ENCODE data around the gene MMP24.
"Not testable (repeated sequence)": the region's sequence is repeated elsewhere in the genome, so short reads cannot be mapped to it uniquely, and the experiment has no call there.

MMP24 gene

DNA sequence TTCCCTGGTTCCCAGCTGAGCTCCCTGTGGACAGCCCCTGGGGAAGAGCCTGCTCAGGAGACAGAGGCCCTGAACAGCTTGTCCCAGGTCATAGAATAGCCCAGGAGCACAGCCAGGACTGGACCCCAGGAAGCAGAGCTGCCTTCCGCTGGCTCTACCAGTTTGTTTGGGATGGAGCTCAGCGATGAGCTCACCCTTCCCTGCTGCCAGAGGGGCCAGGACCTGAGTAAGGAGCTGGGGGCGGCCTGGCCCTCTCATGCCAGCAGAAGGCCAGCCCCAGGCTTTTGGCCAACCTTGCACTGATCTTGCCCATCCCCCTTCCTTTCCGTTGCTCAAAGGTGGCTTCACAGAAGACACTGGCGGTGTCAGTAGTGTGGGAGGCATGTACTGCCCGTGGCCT lies 33.9 kb downstream of the MMP24 start:
- no peak for DNase-seq (ENCODE audit: low read depth)

DNA sequence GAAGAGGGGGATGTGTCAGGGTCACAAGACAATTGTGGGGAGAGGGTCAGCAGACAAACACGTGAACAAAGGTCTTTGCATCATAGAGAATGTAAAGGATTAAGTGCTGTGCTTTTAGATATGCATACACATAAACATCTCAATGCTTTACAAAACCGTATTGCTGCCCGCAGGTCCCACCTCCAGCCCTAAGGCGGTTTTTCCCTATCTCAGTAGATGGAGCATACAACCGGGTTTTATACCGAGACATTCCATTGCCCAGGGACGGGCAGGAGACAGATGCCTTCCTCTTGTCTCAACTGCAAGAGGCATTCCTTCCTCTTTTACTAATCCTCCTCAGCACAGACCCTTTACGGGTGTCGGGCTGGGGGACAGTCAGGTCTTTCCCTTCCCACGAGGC lies 35.8 kb downstream of the MMP24 start:
- DNase-seq (ENCODE audit: low read depth) = not testable (repeated sequence)

DNA sequence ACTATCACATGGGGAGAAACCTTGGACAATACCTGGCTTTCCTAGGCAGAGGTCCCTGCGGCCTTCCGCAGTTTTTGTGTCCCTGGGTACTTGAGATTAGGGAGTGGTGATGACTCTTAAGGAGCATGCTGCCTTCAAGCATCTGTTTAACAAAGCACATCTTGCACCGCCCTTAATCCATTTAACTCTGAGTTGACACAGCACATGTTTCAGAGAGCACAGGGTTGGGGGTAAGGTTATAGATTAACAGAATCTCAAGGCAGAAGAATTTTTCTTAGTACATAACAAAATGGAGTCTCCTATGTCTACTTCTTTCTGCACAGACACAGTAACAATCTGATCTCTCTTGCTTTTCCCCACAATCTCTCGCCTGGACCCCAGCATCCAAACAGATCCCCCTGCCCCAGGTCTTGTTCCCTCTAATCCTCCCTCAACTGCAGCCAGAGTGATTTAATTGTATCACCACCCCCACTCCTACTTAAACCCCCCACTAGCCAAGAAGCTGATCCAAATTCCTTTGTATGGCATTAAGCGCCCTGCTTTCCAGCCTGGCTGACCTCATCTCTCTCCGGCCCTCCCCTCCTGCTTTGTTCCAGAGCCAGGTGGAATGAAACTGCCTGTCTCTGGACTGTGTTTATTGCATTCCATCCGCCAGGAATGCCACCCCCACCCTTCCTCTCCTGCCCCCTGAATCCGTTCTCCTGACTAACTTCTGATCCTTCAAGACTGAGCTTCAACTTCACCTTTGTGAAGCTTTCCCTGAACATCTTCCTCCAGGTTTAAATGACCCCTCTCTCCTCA lies 36.4 kb downstream of the MMP24 start:
- DNase-seq (ENCODE audit: low read depth) = not testable (repeated sequence)

DNA sequence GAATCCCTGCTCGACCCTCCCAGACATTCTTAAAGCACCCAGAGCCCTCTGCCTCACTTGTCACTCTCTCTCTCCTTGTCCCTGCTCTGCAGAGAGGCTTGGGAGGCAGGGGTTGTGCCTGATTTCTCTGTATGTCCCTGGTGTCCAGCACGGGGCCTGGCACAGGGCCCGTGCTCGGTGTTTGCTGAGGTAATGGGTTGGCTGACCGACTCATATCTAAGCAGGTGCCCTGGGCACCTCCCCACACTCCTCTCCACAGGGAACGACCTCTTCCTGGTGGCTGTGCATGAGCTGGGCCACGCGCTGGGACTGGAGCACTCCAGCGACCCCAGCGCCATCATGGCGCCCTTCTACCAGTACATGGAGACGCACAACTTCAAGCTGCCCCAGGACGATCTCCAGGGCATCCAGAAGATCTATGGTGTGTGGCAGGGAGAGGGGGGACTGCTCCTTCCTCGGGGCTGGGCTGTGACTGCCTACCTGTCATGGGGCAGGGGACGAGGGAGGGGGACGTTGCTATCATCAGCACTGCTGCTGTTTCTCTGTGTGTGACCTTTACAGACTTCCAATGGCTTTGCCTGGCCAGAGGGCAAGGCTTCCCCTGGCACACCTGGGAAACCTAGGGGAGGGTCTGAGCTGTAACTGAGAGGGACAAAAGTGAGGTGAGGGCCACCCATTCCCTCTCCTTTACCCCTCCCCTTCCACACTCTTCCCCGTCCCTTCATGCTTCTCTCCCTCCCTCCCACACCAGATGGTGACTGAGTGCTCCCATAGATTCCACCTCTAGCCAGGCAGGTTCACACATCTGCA lies 37.2 kb downstream of the MMP24 start:
- no peak for DNase-seq (ENCODE audit: low read depth)

DNA sequence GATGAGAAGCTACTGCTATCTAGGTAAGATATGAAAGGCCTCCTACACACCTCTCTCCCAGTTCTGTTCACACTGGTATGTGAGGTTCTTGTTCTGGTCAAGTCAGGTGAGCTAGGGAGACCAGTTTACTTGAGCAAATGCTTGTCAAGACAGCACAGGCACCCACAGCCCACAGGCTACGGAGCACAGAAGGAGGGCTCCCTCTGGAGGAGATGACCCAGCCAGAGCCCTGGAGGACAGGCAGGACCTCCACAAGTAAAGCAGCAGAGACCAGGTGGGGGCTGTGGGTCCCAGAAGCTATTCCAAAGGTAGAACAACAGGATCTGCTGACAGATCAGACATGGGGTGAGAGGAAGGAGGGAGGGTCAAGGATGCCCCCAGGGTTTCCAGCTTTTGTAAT lies 38.3 kb downstream of the MMP24 start:
- DNase-seq (ENCODE audit: low read depth) = no peak

DNA sequence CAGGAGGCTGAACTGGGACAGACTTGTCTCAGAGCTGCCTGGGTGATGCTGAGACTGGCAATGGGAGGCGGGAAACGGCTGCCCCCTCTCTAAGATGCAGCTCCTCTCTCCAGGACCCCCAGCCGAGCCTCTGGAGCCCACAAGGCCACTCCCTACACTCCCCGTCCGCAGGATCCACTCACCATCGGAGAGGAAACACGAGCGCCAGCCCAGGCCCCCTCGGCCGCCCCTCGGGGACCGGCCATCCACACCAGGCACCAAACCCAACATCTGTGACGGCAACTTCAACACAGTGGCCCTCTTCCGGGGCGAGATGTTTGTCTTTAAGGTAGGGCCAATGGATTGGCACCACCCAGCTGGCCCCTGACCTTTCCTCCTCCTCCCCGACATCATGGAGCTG lies 40.6 kb downstream of the MMP24 start:
- no peak for DNase-seq (ENCODE audit: low read depth)

DNA sequence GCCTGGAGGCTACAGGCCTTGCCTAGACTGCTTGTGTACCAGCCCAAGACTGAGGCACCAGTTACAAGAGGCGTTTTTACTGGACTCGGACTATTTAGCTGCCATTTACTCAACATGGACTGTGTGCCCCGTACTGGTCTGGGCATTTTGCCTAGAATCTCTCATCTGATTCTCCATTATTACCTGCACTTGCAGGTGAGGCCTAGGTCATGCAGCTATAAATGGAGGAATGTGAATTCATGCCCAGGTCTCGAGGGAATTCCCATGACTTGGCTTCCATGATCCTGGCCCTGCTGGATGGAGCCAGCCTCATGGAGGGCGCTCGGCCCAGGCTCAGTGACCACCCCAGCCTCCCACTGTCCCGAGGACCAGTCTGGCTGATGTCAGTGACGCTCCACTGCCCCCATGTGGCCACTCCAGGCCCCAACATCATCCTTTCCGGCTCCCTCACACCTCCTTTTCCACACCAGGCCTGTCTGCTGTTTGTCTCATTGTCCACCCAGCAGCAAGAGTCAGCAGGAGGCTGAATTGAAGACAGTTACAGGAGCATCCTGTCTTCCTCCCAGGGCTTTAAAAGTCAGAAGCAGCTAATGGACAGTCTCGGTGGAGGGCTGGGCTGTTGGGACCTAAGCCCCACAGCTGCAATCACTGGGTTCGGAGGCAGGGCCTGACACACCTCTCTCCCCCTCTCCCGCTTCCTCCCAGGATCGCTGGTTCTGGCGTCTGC lies 42.7 kb downstream of the MMP24 start:
- DNase-seq (ENCODE audit: low read depth) = no peak

DNA sequence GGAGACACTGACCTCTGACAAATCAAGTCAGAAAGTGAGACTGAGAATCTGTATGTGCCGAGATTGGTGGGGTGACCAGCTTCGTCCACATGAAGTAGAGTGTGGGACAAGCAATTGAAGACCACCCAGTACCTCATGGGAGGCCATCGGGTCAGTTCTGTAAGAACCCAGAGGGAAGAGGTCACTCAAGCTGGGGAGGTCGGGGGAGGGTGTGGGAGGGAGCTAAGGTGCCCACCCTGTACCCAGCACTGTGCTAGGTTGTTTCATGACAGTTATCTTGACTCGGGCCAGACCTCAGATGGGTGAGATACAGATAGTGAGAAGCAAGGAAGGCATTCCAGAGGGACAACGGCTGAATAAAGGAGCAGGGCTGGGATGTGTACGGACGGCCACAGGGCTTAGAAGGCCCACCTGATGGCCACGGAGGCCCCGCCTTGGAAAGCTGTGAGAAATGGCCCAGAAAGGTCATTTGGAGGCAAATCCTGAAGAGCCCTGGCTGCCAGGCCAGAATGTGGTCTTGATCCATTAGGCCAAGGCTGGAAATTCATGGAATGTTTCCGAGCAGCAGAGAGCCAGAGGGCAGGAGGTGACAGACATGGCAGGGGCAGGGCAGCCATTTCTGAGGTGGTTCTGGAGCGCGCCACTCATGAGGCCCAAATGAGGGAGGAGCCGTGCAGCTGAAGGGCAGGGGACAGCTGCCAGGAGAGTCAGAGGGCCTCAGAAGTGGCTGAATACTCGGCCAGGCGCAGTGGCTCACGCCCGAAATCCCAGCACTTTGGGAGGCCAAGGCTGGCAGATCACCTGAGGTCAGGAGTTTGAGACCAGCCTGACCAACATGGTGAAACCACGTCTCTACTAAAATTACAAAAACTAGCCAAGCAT lies 43.8 kb downstream of the MMP24 start:
- DNase-seq (ENCODE audit: low read depth) = no peak

DNA sequence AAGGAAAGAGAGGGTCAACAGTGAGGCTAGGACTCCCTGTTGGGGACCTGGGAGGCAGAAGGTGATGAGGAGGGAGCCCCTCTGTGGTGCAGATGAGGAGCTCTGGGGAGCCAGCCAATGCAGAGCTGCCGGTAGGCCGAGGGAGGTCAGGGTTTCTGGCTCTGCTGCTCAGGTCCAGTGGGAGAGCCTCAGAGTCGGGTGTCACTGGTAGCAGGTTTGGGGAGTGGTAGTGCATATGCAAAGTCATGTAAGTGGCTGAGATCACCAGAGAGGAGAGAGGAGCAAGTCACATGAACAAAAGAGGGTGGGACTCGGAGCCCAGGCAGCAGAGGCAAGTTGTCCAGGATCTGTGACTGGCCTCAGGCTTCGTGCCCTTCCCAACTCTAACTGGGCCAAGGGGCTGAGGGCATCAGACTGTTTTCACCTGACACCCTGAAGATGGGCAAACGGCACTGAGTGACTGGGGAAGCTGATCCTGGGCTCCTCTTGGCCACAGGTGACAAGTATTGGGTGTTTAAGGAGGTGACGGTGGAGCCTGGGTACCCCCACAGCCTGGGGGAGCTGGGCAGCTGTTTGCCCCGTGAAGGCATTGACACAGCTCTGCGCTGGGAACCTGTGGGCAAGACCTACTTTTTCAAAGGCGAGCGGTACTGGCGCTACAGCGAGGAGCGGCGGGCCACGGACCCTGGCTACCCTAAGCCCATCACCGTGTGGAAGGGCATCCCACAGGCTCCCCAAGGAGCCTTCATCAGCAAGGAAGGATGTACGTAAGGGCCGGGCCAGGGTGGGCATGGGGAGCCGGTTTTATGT lies 44.8 kb downstream of the MMP24 start:
- no peak for DNase-seq (ENCODE audit: low read depth)

DNA sequence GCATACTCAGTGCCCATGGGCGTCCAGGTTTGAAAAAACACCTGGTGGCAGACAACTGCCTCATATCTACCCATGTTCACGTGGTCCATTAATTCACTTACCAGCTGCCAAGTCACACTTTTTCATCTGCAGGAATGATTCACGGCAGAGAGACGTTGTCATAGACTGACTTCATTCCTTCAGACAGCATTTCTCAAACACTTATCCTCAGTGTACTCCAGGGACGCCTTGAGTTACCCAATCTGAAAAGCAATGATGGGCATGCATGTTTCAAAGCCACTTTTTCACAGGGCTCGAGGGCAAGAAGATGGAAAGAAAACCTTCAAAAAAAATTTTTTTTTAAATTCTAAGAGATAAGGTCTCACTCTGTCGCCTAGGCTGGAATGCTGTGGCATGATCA lies 45.4 kb downstream of the MMP24 start:
- DNase-seq (ENCODE audit: low read depth) = no peak

DNA sequence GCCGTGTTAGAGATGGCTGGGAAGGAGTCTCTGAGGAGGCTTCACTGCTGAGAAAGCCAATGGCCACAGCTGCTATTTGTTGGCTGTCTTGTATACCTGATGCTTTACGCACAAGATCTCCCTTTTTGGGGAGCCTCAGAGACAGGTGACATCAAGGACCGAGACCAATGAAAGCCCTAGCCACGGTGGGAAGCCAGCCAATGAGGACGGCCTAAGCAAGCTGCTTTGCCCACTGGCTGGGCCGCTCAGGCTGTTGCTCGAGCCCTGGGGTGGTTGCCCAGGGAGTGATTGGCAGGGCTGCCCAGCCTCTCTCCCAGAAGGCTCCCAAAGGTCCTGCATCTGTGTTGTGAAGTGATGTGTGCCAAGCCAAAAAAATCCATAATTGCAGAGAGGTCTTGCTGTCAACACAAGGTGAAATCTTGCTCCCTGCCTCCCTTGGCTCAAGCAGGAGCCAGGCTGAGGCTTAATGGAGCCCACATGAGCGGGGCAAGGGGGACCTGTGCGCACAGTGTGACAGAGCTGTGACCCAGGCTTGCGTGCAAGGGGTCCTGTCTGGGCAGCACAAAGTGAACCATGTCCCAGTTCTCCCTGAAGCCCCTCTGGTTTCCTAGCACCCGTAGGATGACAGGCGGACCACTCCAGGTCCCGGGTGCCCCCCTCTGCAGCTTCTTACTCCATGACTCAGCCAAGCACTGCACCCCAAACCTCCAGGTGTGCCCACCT lies 47.1 kb downstream of the MMP24 start:
- no peak for DNase-seq (ENCODE audit: low read depth)

DNA sequence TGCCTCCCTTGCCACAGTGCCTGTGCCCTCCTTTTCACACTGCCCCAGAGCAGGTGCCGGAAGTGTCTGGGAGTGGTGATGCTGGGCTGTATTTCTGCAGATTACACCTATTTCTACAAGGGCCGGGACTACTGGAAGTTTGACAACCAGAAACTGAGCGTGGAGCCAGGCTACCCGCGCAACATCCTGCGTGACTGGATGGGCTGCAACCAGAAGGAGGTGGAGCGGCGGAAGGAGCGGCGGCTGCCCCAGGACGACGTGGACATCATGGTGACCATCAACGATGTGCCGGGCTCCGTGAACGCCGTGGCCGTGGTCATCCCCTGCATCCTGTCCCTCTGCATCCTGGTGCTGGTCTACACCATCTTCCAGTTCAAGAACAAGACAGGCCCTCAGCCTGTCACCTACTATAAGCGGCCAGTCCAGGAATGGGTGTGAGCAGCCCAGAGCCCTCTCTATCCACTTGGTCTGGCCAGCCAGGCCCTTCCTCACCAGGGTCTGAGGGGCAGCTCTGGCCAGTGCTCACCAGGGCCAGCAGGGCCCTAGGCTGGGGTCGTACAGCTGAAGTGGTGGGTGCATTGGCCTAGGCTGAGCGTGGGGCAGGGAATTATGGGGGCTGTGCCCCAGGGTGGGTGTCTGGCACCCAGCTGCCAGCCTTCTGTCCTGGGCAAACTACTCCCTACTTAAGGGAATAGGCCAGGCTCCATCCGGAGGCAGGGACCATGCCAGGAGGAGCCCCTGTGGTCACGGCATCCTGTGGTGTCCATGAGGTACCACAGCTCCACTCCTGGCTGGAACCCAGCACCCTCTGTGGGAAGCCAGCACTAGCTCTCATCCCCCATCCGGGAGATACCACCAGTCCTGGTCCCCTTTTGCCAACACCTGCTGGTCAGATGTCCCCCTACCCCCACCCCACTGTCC lies 47.9 kb downstream of the MMP24 start:
- DNase-seq (ENCODE audit: low read depth) = no peak

DNA sequence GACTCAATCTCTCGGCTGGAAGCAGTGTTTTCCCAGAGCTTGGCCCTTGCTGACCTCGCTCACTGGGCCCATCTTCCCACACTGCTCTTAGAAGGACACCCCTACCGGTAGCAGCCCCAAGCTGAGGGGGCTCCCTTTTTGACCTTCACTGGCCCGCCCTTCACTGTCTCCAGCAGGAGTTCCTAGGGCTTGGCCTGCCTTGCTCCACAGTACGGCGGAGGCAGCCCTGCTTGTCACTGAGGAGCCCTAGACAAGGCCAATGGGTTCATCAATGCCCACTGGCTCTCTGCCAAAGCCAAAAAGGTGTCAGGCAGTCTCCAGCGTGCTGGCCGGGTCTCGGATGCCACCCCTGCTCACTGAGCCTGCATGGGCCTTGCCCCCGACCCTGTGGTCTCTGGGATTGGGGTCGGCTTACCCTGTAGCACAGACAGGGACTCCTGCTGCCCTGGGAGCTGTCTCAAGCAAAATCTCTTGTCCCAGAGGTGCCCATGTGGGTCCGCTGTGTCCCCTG lies 49.3 kb downstream of the MMP24 start:
- no peak for DNase-seq (ENCODE audit: low read depth)

DNA sequence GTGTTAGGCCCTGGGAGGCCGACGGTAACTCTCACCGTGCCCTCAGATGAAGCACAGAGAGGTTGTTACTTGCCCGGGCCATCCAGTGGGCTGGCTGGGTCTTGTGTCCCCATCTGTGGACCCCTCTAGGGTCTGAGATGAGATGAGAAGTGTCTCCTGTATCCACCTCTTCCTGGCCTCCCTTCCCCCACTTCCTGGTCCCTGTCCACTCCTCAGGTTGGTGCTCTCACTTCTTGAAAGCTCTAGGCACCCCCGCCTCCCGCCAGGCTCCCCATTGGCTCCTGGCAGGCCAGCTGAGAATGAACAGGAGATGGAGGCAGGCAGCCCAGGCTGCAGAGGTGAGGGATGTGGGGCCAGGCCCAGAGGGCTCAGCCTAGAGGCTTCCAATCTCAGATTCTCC lies 49.9 kb downstream of the MMP24 start:
- no peak for DNase-seq (ENCODE audit: low read depth)

DNA sequence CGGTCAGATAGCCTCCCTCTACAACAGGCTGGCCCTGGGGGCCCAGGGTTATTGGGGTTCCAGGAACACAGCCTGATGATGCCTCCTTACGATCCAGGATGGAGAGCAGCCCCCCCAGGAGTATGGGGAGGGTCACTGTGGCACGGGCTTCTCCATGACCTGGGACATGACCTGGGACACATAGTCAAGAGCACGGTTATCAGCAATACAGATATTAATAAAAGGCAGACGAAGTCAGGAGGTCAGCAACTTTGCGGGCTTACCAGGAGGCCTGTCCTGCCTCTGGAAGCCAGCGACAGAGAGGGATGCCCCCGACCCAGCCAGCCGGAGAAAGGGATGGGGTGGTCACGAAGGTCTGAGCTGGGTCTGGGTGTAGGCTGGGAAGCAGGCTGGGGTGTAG lies 50.6 kb downstream of the MMP24 start:
- DNase-seq (ENCODE audit: low read depth) = no peak

DNA sequence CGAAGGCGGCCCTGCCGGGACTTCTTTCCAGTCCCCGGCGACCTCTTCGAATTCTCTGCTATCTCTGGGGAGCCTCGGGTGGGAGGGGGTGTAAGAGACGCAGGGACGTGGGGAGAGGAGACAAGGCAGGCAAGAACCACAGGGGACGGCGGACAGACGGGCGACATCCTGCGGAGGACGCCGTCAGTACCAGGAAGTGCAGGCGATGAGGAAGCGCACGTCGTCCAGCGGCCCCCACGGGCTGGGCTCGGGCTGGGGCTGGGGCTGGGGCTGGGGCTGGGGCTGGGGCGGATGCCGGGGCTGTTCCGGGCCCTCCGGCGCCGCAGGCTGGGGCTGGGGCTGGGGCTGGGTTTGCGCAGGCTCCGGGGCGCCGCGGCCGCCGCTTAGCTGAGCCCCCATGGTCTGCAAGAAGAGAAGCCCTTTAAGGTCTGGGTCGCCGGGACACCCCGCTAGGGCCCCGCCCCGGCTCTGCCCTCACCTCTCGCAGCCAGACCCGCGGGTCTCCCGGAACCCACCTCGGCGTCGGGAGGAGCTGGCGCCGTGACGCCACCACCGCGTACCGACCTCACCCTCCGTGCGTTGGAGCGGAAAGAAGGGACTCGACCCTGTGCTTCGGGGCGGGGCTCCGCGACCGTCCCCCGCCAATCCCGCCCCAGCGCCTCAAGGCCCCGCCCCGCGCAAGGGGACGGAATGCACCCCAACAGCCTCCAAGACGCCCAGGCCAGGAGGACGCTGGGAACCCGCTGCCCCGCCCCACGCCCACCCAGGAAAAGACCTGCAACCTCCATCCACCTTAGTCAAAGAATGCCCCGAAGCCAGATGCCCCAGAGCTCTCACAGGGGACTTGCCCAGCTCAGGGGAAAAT lies 51.3 kb downstream of the MMP24 start, which contains the start of gene MMP24OS:
TSS of gene MMP24OS (minus strand) at position 592 of the 865 bp plus-strand sequence. CDS start at position 399, 193 bp downstream.
- peak; percentile 80 for DNase-seq (ENCODE audit: low read depth)

DNA sequence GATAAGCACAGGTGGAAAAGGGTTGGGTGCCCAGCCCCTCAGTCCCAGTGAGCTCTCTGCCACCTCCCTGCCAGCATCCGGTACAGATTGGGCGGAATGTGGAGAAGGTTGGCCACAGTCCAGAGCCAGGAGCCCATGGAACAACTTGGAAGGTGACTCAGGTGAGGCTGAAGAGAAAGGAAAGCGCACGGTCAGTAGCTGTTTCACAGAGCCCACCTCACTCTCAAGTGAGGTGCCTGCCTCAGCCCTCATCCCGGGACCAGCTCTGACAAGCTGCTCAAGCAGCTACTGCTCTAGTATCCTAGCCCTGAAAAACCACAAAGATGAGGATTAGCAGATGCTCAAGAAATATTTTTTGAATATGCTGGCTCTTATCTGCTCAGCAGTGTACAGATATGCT lies 52.5 kb downstream of the MMP24 start:
- DNase-seq (ENCODE audit: low read depth) = no peak
